GM12873 (cell line): ENCODE data around the gene MAGI2.

Experiments
- CTCF ChIP-seq: IDR thresholded peaks from 2 replicates; pipeline ENCODE4 v1.5.1; 2012; ENCODE audit warnings: low read depth, mild to moderate bottlenecking, moderate library complexity, low read length, control low read depth; ENCODE audit not compliant: insufficient read depth; ENCODE audit errors: missing control alignments

Gene MAGI2

GRCh38 chr7:78253850-78254725, 1199.4 kb downstream of the MAGI2 start:
- no peak for TF ChIP-seq CTCF

- TF ChIP-seq CTCF, result no peak
Measured at GRCh38 chr7:78248867-78249266, 1204.6 kb downstream of the MAGI2 start.

GRCh38 chr7:78247910-78248689, 1205.4 kb downstream of the MAGI2 start:
- no peak for TF ChIP-seq CTCF

- TF ChIP-seq CTCF, result no peak
Measured at GRCh38 chr7:78234634-78235033, 1218.8 kb downstream of the MAGI2 start.

- no peak for TF ChIP-seq CTCF
Measured at GRCh38 chr7:78232806-78233205, 1220.7 kb downstream of the MAGI2 start.

- peak; percentile 43 for TF ChIP-seq CTCF
Measured at GRCh38 chr7:78226059-78226719, 1227.3 kb downstream of the MAGI2 start.

GRCh38 chr7:78225534-78225933, 1227.9 kb downstream of the MAGI2 start:
- TF ChIP-seq CTCF, result no peak
